H1 (cell line): ENCODE measurements around the gene ATR. TPM values are rescaled to one million over a fixed set of nuclear protein-coding genes. Genes with fewer than 3 reads are reported as not detected.

Source experiments
- ATF2 ChIP-seq: IDR thresholded peaks from 2 replicates; pipeline ENCODE4 v1.6.1; 2012; ENCODE audit warnings: low read length, inconsistent platforms
- RBBP5 ChIP-seq: IDR thresholded peaks from 2 replicates; pipeline ENCODE4 v1.7.1; 2012; ENCODE audit warnings: low read depth, mild to moderate bottlenecking, inconsistent platforms, low read length, moderate library complexity, borderline replicate concordance
- polyA plus RNA-seq, 7 experiments: library from polyadenylated mRNA; depleted of rRNA in 3 of 7; stranded (reverse) in 5 of 7; unstranded in 2 of 7; fragments of >200 nt in 5 of 7; fragments of 200-250 nt in 2 of 7; gene quantifications; 1 replicate in 5 of 7; 2 replicates in 1 of 7; 4 replicates in 1 of 7; pipeline versions ENCODE4 v1.2.1 to v1.2.3, GENCODE V29; 2011 to 2013; ENCODE audit warnings: missing spikeins in 2 of 7, mixed read lengths in 2 of 7
- total RNA-seq: library from RNA; stranded (reverse); fragmentation: NEBNext Ultra II Directional; extraction: Animal tissue kit (Norgen Biotek cat#: 25700); gene quantifications from 2 replicates; pipeline ENCODE4 v1.2.1, GENCODE V29; 2021

ATR gene
- total and polyA plus RNA-seq, 2 of the 8 experiments (the other 6 are each of a cell fraction or from before 2014, with no cell fraction given), result 8.4 to 23.2 TPM

DNA sequence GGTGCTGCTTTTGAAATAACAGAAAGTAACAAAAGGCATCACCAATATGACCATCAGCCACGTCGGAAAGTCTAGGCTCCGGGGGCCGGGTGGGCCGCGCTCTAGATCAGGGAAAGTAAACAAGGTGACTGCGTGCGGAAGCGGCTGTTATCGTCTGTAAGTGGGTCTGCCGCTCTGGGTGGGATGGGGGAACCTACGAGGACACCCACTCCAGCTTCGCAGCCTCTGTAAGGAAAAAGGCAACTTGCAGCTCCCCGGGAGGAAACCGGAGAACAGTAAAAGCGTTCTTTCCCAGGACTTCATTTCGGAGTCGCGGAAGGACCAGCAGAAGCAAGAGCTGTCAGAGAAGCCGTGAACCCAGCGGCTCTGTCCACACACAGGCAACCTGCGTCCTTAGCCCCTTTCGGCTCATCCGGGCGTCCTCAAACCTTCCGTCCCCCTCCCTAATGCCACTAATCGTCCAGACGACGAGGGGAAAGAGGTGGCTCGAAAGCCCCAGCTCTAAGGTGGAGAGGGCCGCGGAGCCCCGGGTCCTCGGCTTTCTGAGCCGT lies 131.2 kb downstream of the ATR start (continued):
- TF ChIP-seq ATF2, result no peak
- TF ChIP-seq RBBP5, result no peak
